GM12801 (cell line): Measurements from ENCODE around the gene POLR3GL.

Experiments
- CTCF ChIP-seq: IDR thresholded peaks from one replicate; pipeline ENCODE4 v1.5.1; 2011; ENCODE audit warnings: control low read depth; ENCODE audit not compliant: insufficient read length; ENCODE audit errors: extremely low read depth

Gene POLR3GL

GRCh38 chr1:145964328-145965118 is at the start of gene POLR3GL, which contains the start of gene ANKRD34A:
Gene POLR3GL, plus strand, starts transcription at chr1:145964690. Its CDS starts 10,176 bp downstream, at chr1:145974866.
Gene ANKRD34A, minus strand, starts transcription at chr1:145964575. Its CDS starts 2,816 bp downstream, at chr1:145961759.
- no peak for TF ChIP-seq CTCF

- no peak for TF ChIP-seq CTCF
Observed at GRCh38 chr1:145916745-145917144, 47.7 kb upstream of the POLR3GL start.

GRCh38 chr1:145917595-145917994 is 46.9 kb upstream of the POLR3GL start:
- TF ChIP-seq CTCF = no peak

GRCh38 chr1:145918144-145918991 is 46.1 kb upstream of the POLR3GL start, which contains the start of gene PEX11B:
Gene PEX11B, minus strand, starts transcription at chr1:145918717. Its CDS starts 29 bp downstream, at chr1:145918688.
- no peak for TF ChIP-seq CTCF

GRCh38 chr1:145918992-145919939 is 45.2 kb upstream of the POLR3GL start:
- TF ChIP-seq CTCF = no peak

- TF ChIP-seq CTCF = no peak
Observed at GRCh38 chr1:145922266-145922665, 42.2 kb upstream of the POLR3GL start.

- no peak for TF ChIP-seq CTCF
Observed at GRCh38 chr1:145926686-145927062, 37.8 kb upstream of the POLR3GL start.
